Spinal cord (tissue), 10 donors: ENCODE data around the gene RAD18. TPM values are rescaled to one million over a fixed set of nuclear protein-coding genes. Genes with fewer than 3 reads are reported as not detected.

ENCODE experiments used
- DNase-seq, 6 donors: peaks; one replicate each; pipeline versions ENCODE4 v3.0.0 to v3.0.0-alpha.2; 2013 to 2015; ENCODE audit warnings: low spot score in 6 of 6, low read depth in 4 of 6
- H3K27ac ChIP-seq: one replicate; pipeline ENCODE4 v1.5.1; 2013; ENCODE audit warnings: low read depth, low read length, control low read depth
- H3K27me3 ChIP-seq: one replicate; pipeline ENCODE4 v1.6.1; 2013; ENCODE audit warnings: low read length; ENCODE audit not compliant: control insufficient read depth, insufficient read depth
- H3K36me3 ChIP-seq: one replicate; pipeline ENCODE4 v1.6.1; 2013; ENCODE audit warnings: low read length; ENCODE audit not compliant: control insufficient read depth, insufficient read depth
- H3K4me1 ChIP-seq: one replicate; pipeline ENCODE4 v1.6.1; 2013; ENCODE audit warnings: low read length; ENCODE audit not compliant: control insufficient read depth, insufficient read depth
- H3K4me3 ChIP-seq: one replicate; pipeline ENCODE4 v1.5.1; 2013; ENCODE audit warnings: low read depth, low read length, control low read depth
- H3K9me3 ChIP-seq: one replicate; pipeline ENCODE4 v1.6.1; 2013; ENCODE audit warnings: low read length; ENCODE audit not compliant: control insufficient read depth, insufficient read depth
- WGBS: methylation state at CpG from one replicate; pipeline ENCODE4 v1.1.5; 2013; ENCODE audit warnings: missing lambda C conversion rate; ENCODE audit not compliant: insufficient coverage; 5-methylcytosine and 5-hydroxymethylcytosine counted together
- polyA plus RNA-seq, 2 donors: library from polyadenylated mRNA; unstranded; fragments of 120-200 nt; gene quantifications; one replicate each; pipeline ENCODE4 v1.2.1, GENCODE V29; 2013; ENCODE audit not compliant: insufficient read length in 2 of 2
- total RNA-seq, 2 donors: library from RNA; depleted of rRNA in 1 of 2; stranded (reverse); fragments of 120-200 nt in 1 of 2; fragments of >200 nt in 1 of 2; gene quantifications; one replicate each; pipeline versions ENCODE4 v1.2.3 to v1.2.4, GENCODE V29; 2013 to 2014
- donor health status: healthy.

The RAD18 gene
- total and polyA plus RNA-seq, 4 donors, result 5.2 to 19.1 (median 8.8) TPM

GRCh38 chr3:8969241-8969640, 6.0 kb upstream of the RAD18 start:
- no peak for DNase-seq
- Histone ChIP-seq H3K36me3 (no peaks in the 10 kb centered on the region), H3K9me3 (no peaks in the 10 kb centered on the region), H3K4me3 (no peak overlapping the region), H3K4me1 (no peaks in the 10 kb centered on the region), H3K27me3 (no peaks in the 10 kb centered on the region), H3K27ac (no peak overlapping the region)
- no CpG with 5 or more reads among the region's 4 CpGs for WGBS

- Histone ChIP-seq H3K36me3 (no peaks in the 10 kb centered on the region), H3K27ac (no peak overlapping the region), H3K4me1 (no peaks in the 10 kb centered on the region), H3K4me3 (no peak overlapping the region), H3K9me3 (no peaks in the 10 kb centered on the region), H3K27me3 (no peaks in the 10 kb centered on the region)
- WGBS, result 58% methylated on average over 5 of the region's 5 CpGs
- no peak for DNase-seq
Observed at GRCh38 chr3:8968375-8968882, 5.2 kb upstream of the RAD18 start.

DNA sequence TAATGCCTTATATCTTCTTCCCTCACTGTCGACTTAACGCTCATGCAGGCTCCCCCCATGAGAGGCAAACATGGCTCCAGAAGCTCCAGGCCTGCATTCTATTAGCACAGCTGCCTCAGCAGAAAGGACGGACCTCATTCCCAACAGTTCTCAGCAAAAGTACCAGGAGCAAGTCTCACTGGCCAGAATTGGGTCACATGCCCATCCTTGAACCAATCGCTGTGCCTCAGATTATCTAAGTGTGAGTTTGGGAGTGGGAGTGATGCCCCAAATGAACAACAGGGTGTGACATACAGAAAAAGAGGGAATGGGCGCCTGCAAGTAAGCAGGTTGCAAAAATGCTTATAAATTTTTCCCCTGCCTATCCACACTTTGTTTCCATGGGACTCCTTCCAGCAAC, 4.3 kb upstream of the RAD18 start:
- H3K27me3 ChIP-seq, result no peaks in the 10 kb centered on the region
- no peaks in the 10 kb centered on the region for H3K36me3 ChIP-seq
- H3K27ac ChIP-seq, result no peak overlapping the region
- H3K4me1 ChIP-seq, result no peaks in the 10 kb centered on the region
- no peaks in the 10 kb centered on the region for H3K9me3 ChIP-seq
- no peak overlapping the region for H3K4me3 ChIP-seq
- 88% methylated on average over 2 of the region's 5 CpGs for WGBS
- DNase-seq, result no peak

DNA sequence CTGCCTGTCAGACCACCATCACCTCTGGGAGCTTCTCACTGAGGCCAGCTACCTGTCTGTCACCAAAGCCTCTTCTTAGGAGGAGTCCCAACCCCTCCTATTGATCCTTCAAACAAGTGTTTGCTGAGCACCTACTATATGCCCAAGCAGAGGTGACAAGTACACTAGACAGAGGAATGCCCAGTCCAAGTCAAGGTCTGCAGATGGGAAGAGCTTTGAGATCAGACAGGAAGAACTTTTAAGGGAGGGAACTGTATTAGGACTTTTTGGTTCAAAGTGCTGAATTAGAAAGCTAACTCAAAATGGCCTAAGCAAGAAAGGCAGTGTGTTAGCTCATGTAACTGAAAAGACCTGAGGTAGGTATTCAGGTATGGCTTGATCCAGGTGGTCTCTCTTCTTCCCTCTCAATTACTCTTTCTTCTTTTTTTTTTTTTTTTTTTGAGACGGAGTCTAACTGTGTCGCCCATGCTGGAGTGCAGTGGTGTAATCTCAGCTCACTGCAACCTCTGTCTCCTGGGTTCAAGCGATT, 3.6 kb upstream of the RAD18 start:
- DNase-seq, result no peak
- H3K36me3 ChIP-seq, result no peaks in the 10 kb centered on the region
- H3K4me1 ChIP-seq, result no peaks in the 10 kb centered on the region
- no peaks in the 10 kb centered on the region for H3K9me3 ChIP-seq
- WGBS, result no CpG with 5 or more reads among the region's 3 CpGs
- no peaks in the 10 kb centered on the region for H3K27me3 ChIP-seq
- H3K4me3 ChIP-seq, result no peak overlapping the region
- no peak overlapping the region for H3K27ac ChIP-seq

- H3K4me1 ChIP-seq, result no peaks in the 10 kb centered on the region
- no peak for DNase-seq
- H3K9me3 ChIP-seq, result no peaks in the 10 kb centered on the region
- no peak overlapping the region for H3K27ac ChIP-seq
- WGBS, result 92% methylated on average over 2 of the region's 2 CpGs
- no peak overlapping the region for H3K4me3 ChIP-seq
- H3K36me3 ChIP-seq, result no peaks in the 10 kb centered on the region
- H3K27me3 ChIP-seq, result no peaks in the 10 kb centered on the region
Observed at GRCh38 chr3:8966150-8966819, 3.0 kb upstream of the RAD18 start.

DNA sequence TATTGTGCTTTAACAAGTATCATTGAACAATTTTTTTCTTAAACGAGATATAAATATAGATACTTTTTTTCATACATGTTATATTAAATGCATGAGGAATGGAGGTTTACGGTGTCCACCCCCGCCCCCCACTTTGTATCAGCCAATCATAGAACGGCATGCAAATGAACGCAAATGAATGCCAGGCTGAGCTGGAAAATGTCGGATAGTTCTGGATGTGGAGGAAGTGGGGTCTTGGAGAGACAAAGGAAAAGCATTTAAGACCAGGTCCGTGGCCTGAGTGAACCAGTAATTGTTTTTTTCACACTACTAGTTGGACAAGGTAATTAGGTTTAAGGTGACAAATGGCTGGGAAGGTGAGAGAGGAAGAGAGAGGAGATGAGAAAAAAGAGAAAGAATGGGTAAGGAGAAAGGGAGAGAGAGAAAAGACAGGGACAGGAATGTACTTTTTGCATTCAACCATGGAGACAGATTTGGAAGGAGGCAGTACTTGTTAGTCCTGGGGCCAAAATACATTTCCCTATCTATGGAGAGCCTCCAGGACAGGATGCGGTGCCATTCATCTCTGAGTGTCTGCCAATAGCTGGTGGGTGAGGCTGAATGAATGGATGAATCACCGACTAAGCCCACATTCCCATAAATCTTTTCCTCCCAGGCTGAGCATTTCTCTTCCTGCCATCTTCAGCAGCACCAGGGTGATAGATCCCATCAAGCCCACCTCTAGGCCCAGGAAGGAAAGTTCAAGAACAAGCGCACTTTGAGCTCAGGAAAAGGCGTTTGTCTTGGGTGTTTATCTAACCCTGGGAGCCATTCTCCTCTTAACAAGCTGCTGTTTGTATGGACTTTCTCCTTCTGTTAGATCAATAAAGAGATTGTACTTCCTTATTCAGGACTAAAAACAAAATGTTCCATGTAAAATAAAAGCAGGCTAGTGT, 1.4 kb upstream of the RAD18 start:
- DNase-seq, result no peak
- Histone ChIP-seq H3K27me3 (no peaks in the 10 kb centered on the region), H3K4me1 (no peaks in the 10 kb centered on the region), H3K27ac (peak overlapping the region; percentile 33), H3K9me3 (no peaks in the 10 kb centered on the region), H3K36me3 (no peaks in the 10 kb centered on the region), H3K4me3 (no peak overlapping the region)
- WGBS, result 72% methylated on average over 4 of the region's 11 CpGs

- Histone ChIP-seq H3K4me1 (no peaks in the 10 kb centered on the region), H3K27me3 (no peaks in the 10 kb centered on the region), H3K9me3 (no peaks in the 10 kb centered on the region), H3K27ac (no peak overlapping the region), H3K36me3 (no peaks in the 10 kb centered on the region), H3K4me3 (peak overlapping the region; percentile 94)
- DNase-seq, result no peak
- WGBS, result 39% methylated on average over 4 of the region's 6 CpGs
Observed at GRCh38 chr3:8962226-8962861, 928 bp downstream of the RAD18 start.

- Histone ChIP-seq H3K4me1 (no peaks in the 10 kb centered on the region), H3K9me3 (no peaks in the 10 kb centered on the region), H3K4me3 (no peak overlapping the region), H3K27me3 (no peaks in the 10 kb centered on the region), H3K36me3 (no peaks in the 10 kb centered on the region), H3K27ac (no peak overlapping the region)
- DNase-seq, result no peak
- WGBS, result no CpG with 5 or more reads among the region's 8 CpGs
Observed at GRCh38 chr3:8959668-8960067, 3.6 kb downstream of the RAD18 start.

DNA sequence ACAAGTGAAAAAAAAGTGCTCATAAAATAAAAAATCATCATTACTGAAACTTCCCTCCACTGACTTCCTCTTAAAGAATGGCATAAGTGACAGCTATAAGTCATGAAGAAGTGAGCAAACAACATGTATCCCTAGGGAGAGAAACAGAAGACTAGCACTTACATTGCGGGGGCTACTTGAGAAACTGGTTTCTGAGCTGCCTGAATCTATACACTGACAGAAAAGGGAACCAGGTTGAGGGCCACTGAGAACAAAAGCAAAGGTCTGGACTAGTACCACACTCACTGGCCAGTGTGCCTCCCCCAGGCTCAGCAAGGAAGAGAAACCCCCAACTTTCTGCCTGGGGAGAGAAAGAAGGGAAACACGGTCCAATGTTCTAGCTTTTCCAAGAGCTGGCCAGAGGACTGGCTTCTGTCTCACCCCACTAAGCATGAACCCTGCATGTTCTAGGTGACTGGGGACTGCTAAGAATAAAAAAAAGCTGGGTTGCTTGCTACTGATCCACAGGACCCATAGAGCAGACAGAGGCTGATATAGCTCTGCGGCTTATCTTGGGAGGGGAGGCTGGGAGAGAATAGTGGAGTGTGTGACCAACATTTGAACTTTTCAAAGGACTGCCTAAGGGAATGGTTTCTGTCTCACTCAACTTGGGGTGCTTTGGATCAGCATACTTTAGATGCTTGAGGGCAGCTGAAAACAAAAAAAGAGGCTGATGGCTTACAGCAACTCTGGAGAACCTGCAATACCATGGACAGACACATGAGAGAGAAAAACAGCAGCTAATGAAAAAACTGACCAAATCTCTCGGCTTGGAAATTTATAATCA, 8.1 kb downstream of the RAD18 start:
- no peaks in the 10 kb centered on the region for H3K36me3 ChIP-seq

More for the DNA sequence above, 8.1 kb downstream of the RAD18 start:
- WGBS, result 83% methylated on average over 1 of the region's 4 CpGs
- Histone ChIP-seq H3K27me3 (no peaks in the 10 kb centered on the region), H3K9me3 (no peaks in the 10 kb centered on the region), H3K27ac (no peak overlapping the region), H3K4me1 (no peaks in the 10 kb centered on the region), H3K4me3 (no peak overlapping the region)
- no peak for DNase-seq
